ENCODE results near the gene TAOK1.
"Not testable (repeated sequence)": the region's sequence is repeated elsewhere in the genome, so short reads cannot be mapped to it uniquely, and the experiment has no call there.

TAOK1 gene

DNA sequence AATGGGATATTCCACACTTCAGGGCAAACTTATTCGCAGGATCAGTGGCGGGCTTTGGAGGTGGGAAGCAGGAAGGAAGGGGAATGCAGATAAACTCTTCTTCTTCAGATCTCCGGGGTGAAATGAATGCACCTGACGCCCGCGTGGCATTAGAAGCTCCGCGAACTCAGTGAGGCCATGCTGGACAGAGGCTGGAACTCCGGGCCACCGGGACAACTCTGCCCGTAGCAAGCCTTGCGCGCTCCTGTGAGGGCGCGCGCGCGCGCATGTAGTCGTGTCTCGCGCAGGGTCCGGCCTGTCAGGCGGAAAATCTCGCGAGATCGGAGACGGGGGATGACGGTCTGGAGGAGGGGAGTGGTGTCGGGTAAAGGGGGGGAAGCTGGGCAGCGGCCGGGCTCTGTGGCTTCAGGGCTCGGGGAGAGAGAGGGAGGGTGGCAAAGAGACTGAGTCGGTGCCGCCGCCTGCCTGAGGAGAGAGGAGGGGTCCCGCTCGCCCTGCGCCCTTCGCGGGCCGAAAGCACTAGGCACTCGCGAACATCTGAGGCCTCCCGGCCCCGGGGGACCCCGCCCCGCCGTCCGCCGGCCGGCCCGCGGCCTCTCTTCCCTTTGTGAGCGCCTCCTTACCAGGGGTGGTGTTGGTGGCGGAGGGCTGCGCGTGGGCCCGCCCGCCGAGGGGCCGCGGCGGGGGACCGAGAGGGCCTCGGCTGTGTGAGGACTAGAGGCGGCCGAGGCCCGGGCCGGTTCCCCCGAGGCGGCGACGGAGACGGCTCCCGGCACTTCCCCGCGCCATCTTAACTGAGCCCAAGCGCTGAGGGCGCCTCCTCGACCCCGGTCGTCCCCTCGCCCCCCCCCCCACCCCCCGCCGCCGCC, at the start of gene TAOK1:
TSS of gene TAOK1 (plus strand) at position 382 of the 869 bp plus-strand sequence. CDS start 61,186 bp downstream, outside the sequence.
- DNase-seq = peak; percentile 97 to 98 (median 98)

DNA sequence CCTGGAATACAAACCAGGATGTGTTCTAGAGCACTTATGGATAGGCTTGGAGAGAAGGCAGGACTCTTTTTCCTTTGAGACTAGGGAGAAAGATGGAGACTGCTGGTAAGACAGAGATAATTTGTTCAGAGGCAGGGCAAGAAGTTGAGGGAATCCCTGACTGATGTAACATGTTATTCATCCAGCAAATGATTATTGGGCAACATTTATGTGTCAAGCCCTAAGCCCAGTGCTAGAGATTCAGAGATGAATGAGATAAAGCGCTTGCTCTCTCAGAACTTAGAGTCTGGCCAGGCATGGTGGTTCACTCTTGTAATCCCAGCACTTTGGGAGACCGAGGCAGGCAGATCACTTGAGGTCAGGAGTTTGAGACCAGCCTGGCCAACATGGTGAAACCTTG, 48.4 kb upstream of the TAOK1 start:
- no peak for DNase-seq

DNA sequence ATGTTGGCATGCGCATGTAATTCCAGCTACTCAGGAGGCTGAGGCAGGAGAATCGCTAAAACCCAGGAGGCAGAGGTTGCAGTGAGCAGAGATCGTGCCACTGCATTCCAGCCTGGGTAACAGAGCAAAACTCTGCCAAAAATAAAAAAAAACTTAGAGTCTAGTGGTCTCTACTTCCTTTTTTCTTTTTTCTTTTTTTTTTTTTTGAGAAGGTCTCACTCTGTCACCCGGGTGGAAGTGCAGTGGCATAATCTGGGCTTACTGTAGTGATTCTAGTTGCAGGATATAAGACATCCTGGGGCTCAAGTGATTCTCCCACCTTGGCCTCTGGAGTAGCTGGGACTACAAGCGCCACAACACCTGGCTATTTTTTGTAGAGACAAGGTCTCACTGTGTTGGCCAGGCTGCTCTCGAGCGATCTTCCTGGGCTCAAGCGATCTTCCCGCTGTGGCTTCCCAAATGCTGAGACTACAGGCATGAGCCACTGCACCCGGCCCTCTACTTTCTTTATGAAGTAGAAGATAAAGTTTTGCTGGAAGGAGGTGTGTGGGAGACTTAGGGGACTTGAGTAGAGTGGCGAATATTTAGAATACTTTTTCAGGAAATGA, 47.9 kb upstream of the TAOK1 start:
- no peak for DNase-seq

DNA sequence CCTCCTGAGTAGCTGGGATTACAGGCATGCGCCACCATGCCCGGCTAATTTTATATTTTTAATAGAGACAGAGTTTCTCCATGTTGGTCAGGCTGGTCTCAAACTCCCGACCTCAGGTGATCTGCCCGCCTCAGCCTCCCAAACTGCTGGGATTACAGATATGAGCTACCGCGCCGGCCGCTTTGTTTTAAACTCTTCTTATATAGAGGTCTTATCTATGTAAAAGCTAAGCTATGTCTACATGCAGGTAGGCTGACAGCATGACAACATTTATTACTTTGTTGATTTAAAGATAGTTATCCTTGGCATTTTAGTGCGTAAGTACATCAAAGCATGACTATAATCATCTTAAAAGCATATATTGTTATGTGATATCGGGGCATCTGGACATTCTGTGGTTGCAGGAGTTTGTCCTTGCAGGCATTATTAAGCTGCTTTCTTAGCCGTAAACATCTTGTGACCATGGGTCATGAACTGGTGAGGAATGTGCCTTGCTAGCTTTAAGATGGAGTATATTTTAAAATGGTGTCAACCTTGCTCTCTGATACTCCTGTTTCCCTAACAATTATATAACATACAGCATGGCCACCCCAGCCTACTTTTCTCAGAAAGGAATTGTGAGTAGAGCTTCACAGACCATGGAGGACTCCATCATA, 45.8 kb upstream of the TAOK1 start:
- DNase-seq = no peak

DNA sequence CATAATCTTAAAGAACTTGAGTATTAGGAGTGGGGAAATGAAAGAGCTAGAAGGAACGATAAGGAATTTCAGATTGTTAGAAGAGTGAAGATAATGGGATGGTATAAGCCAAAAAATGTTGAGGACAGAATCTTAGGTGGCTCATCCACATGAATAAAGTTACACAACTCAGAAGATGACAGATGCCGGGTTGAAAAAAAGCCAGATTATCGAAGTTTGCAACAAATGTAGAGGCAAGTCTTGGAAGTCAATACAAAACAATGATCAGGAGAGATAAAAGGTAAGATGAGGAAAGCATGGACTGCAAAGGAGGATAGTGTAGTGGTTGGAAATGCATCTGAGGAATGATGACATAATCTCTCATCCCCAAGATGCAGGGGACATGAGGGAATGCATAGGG, 45.1 kb upstream of the TAOK1 start:
- DNase-seq = no peak

DNA sequence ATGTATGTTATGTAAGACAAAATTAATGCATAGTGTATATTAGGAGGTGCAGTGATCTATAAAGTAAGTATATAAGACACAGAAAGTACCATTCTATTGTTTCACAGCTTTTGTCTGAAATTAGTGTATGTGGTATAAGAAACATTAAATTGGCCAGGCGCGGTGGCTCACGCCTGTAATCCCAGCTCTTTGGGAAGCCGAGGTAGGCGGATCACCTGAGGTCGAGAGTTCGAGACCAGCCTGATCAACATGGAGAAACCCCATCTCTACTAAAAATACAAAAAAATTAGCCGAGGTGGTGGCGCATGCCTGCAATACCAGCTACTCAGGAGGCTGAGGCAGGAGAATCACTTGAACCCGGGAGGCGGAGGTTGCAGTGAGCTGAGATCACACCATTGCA, 44.7 kb upstream of the TAOK1 start:
- DNase-seq = not testable (repeated sequence)

DNA sequence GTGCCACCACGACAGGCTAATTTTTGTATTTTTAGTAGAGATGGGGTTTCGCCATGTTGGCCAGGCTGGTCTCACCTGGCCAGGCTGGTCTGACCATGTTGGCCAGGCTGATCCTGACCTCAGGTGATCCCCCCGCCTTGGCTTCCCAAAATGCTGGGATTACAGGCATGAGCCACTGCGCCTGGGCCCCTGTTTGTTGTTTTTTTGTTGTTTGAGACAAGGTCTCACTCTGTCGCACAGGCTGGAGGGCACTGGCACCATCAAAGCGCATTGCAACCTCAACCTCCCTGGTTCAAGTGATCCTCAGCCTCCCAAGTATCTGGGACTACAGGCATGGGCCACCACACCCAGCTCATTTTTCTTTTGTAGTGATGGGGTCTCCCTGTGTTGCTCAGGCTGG, 43.7 kb upstream of the TAOK1 start:
- no peak for DNase-seq

DNA sequence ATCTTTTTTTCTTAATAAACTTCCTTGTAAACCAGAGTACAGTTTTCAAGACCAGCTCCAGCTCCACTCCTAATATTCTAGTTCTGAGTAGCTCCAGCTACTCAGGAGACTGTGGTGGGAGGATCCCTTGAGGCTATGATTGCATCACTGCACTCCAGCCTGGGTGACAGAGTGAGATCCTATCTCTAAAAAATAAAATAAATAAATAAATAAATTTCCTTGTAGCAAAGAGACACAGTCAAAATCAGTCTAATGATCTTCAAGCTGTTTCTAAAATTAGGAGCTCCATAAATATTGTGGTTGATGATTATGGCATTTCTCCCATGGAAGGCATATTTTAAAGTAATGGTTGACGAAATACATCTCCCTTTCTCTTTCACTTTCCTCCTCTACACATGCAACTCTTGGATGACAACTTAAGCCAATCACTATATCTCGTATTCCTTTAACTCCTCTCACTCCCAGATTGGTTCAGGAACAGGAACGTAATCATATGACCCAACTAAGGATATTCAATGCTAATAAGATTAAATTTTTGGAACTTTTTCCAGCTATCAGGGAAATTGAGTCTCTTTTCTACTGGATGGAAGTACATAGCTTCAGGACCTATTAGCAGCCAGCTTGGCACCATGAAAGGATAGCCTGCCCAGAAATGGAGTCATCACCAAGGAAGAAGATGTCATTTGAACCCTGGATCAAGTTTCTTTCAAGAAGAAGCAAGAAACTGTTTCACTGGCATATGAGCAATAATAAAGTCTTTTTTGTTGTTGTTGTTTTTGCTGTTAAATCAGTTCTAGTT, 42.1 kb upstream of the TAOK1 start:
- no peak for DNase-seq

DNA sequence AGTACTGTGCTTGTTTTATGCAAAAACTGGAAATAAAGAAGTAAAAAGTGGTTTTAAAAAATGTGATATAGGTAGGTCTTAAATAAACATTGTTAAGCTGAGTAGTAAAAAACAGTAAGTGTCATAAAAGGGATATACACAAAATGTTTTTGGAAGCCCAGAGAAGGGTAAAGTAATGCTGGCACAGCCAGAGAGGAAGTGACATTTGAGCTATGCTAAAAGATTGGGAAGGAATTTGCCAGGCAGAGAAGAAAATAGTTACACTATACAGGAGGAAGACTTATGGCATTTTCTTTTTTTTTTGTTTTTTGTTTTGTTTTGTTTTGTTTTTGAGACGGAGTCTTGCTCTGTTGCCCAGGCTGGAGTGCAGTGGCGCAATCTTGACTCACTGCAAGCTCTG, 40.8 kb upstream of the TAOK1 start:
- no peak for DNase-seq

DNA sequence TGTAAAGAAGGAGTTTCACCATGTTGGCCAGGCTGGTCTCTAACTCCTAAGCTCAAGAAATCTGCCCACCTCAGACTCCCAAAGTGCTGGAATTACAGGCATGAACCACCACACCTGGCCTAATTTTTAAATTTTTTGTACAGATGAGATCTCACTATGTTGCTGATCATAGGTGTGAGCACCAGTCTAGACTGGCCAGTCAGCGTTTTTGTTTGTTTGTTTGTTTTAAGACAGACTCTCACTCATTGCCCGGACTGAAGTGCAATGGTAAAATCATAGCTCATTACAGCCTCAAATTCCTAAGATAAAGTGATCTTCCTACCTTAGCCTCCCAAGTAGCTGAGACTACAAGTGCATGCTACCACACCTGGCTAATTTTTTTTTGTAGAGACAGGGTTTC, 38.0 kb upstream of the TAOK1 start:
- no peak for DNase-seq

DNA sequence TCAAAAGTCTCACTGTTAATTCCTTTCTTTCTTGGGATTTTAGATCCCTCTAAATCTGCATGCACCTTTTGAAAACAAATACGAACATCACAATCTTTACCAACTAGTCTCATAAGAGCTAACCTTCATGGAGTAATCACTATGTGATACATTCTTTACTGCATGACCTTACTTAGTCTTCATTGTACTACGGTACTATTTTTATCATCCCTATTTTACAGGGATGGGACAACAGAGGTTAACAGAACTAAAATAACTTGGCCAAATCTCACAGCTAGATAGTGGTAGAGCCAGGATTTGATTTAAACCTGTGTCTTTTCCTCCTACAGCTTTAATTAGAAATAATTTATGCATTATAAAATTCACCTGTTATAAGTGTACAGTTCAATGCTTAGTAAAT, 32.9 kb upstream of the TAOK1 start:
- no peak for DNase-seq

DNA sequence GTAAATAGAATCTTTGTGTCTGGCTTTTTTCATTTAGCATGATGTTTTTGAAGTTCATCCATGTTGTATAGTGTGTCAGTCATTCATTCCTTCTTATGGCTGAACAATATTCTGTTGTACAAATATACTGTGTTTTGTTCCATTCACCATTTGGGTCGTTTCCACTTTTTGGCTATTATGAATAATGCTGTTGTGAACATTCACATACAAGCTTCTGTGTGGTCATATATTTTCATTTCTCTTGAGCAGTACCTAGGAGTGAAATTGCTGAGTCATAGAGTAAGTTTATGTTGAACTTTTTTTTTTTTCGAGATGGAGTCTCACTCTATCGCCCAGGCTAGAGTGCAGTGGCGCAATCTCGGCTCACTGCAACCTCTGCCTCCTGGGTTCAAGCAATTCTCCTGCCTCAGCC, 32.3 kb upstream of the TAOK1 start:
- no peak for DNase-seq

DNA sequence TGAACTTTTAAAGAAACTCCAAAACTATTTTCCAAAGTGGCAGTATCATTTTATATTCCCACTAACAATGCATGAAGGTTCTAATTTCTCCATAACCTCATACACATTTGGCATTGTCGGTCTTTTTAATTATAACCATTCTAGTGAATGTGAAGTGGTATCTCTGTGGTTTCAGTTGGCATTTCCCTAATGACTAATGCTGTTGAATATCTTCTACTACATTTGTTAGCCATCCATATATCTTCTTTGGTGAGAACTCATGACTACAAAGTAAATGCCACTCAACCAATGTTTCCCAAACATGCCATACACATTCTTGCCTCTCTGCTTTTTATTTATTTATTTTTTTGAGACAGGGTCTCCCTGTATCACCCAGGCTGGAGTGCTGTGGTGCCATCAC, 31.7 kb upstream of the TAOK1 start:
- no peak for DNase-seq

DNA sequence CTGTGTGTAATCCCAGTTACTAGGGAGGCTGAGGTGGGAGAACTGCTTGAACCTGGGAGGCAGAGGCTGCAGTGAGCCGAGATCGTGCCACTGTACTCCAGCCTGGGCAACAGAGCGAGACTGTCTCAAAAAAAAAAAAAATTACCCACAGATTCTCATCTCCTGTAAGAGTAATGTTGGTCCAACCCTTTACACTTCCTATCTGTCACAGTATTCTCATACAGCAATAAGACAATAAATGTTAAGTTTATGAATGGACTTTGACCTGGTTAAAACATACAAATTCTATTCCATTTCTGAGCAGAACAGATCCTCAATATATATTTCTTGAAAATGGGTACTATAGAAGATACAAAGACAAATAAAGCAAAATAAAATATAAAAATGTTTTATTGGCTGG, 30.4 kb upstream of the TAOK1 start:
- no peak for DNase-seq

DNA sequence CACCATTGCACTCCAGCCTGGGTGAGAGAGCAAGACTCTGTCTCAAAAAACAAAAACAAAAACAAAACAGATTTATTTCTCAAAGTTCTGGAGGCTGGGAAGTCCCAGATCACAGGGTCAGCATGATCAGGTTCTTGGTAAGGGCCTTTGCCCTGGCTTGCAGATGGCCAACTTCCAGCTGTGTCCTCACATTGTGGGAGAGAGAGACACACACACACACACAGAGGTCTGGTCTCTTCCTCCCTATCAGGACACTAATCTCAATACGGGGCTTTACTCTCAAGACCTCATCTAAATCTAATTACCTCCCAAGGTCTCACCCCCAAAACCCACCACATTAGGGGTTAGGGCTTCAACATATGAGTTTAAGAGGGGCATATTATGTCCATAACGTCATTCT, 26.4 kb upstream of the TAOK1 start:
- DNase-seq = no peak

DNA sequence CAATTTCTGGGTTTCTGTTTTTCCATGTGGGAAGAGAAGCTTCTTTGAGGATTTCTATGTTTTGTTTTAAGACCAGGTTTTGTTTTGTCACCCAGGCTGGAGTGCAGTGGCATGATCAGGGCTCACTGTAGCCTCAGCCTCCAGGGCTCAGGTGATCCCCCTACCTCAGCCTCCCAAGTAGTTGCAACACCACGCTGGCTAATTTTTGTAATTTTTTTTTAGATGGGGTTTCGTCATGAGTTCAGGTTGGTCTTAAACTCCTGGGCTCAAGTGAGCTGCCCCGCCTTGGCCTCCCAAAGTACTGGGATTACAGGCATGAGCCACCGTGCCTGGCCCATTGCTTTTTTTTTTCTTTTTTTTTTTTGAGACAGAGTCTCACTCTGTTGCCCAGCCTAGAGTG, 25.5 kb upstream of the TAOK1 start:
- DNase-seq = no peak

DNA sequence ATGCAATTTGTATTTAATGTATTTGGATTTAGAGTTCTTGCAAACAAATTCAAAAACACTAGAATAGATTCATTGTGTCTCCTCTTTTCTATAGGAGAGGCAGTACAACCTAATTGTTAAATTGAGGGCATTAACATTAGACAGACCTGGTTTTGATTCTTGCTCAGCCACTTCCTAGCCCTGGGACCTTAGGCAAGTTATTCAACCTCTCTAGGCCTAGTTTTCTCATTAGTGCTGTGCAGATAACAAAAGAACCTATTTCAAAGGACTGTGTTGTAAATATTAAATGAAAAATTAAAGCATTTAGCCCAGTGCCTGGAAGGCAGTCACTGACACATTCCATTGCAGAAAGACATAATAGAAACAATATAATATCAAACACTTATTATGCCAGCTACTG, 22.0 kb upstream of the TAOK1 start:
- no peak for DNase-seq

DNA sequence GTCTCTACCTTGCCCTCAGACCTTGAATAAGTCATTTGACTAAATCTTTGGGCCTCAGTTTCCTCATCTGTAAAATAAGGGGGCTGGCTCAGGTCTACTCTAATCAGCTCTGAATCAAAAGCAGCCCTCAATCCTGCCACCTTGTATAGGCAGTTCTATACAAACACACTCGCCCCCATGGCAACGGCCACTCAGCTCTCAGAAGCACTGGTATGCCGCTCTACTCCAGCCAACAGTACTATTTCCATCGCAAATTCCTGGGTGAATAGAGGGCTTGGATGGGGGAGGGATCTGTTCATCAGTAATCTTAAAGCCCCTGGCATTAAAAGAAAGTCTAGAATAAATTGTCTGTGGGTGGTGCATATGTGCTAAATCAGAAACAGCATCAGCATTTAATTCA, 21.2 kb upstream of the TAOK1 start:
- DNase-seq = no peak

DNA sequence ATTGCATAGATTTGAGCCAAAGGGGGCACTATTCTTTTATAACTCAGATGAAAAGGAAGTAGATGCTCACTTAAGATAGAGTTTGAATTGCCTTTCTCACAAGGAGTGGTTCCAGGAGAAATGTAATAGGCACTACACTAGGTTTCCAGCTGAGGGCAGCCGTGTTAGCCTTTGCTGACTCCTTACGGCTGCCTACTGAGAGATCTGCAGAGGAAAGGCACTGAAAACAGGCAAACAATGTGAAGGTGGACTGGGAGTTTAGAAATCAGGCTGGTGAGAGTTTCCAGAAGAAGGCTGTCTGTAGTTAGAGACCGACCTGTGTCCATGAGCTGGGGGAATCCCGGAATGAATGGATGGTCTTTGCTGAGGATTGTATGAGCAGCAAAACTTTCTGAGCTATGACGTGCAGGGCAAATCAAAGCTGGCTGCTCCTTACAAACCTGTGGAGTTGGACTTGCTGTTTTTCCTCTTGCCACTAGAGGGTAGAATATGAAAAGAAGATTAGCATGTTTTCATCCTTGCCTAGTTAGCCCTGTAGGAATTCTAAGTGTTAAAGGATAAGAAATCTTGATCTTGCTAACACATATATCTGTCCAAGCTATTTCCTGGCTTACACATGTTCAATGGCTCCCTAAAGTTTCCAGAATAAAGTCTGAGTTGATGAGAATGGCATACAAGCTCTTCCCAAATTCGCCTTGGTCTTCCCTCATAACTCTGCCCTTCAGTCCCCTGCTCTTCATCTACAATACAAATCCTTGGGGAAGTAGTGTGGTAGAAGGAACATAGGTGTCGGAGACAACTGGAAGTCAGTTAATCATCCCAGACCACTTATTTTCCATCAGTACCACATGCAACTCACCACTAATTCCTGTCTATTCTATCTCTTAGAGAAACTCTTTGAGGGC, 20.1 kb upstream of the TAOK1 start:
- peak; percentile 60 to 86 (median 71) for DNase-seq

DNA sequence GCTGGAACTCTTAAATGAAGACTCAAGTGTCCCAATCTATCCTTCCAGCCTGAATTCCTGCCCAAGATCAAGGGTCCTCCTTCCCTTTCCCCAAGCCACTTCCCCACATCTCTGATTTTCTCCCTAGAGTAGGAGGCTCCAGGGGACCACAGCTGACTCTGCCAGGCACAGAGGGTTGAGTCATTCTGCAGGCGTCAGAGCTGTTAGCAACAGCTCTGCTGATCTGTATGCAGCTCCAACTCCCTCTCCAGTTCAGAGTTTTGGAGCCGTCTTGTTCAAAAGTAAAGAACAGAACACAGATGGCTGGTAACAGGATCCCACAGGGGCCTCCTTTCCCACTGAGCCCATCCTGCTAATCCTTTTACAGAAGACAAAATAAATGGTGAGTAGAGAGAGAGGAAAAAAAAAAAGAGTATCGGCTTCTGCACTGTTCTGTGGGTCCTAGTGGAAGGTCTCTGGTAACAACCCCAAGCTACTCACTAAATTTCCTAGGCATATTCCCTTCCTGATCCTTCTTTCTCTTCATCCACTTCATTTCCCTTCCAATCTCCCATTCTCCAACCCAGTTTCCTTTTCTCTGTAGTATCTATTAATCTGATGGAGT, 13.4 kb upstream of the TAOK1 start:
- no peak for DNase-seq

DNA sequence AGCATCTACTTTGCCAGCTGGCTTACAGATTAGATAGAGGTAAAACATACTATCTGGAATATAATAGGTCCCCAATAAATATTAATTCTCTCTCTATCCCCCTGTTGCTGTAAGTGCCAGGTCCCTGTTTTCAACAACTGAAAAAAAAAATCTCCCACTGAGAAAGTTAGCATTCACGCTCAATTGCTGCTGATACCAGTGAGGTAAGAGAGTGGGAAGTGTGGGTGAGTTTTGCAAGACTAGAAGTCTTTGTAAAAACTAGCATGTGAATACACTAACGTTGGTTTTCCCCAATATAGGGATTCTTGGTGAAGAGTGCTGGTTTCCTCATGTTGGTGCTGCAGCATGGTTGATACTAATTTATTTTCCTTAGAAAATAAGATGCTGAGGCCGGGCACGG, 11.7 kb upstream of the TAOK1 start:
- DNase-seq = no peak

Data from NCI-H1417 (cell line).